ENCODE results near the gene KNCN.

The KNCN gene

DNA sequence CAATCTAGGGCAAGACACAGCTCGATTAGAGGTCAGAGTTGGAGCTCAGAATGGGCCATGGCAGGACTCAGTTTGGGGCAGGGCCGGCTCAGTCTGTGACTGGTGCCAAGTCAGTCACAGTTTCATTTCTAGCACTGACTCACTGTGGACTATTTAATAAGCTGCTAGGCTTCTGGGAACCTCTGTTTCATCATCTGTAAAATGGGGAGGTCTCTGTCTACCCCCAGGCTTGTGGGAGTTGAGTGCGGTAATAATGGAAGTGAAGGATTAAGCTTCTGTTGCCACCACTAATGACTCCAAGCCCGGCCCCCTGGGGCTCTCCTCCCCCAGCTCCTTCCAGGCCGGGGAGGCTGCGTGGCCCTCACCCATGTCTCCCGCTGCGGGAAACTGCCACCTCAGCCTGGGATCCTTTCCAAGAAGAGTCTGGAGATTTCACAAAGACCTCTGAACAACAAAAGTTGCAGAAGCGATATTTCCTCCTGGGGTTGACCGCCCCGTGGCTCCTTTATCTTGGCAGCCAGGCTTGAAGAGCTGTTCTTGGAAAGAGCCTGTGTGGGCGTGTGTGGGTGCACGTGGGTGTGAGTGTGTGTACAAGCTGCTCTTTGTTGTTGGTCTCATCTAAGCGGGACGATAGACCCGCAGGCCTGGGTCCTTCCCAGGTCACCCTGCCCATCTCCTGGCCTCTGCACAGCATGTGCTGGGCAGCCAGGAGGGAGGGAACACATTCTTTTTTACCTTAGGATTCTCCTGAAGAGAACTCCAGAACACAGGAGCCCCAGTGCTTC is 29.1 kb downstream of the KNCN start:
- DNase-seq: no peak

DNA sequence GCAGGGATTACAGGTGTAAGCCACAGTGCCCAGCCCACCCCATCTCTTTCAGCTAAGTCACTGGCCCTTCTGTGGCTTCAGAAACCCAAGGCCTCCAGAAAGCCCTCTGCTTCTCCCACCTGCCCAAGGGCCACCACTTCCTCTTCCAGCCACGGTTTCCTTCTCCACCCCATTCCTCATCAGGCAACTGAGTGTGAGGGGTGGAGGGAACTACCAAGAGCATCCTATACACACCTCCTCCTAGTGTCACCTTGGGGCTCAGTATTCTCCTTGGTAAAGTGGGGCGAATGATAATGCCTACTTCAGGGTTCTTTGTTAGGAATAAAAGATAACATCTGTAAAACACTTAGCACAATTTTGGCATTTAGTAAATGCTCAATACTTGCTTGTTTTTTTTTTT is 30.0 kb downstream of the KNCN start:
- no peak for DNase-seq

DNA sequence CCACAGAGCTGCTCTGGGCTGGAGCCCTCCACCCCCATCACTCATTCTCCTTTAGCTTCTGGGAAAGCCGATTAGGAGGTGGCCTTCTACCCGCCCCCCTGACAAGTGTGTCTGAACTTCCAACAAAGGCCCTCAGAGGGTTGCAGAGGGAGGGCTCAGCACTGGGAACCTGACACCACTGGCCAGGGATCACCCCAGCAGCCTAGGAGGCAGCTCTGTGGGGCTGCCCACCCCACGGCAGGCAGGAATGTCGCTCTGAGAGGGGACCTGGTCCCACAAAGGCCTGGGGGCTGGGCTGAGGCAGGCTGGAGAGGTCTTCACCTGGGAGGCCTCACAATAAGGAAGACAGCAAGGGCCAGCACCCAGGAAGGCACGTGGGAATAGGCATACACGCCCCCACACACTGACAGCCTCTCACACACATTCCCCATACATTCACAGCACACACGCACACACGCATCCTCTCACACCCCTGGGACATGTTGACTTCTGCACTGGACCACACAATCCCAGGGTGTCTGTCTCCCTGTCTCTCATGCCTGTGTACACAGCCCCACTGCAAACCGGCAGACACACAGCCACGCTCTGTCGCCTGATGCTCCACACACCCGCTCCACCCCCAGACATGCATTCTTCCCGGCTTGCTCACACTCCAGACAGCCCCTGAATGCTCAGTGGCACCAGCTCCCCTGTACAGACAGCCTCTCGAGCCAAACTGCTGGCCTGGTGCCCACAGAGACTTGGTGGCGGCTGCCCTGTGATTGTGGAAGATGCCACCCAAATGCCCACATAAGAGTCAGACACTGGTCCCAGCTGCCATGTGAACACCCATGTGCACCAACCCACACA is 31.2 kb downstream of the KNCN start:
- no peak for DNase-seq

DNA sequence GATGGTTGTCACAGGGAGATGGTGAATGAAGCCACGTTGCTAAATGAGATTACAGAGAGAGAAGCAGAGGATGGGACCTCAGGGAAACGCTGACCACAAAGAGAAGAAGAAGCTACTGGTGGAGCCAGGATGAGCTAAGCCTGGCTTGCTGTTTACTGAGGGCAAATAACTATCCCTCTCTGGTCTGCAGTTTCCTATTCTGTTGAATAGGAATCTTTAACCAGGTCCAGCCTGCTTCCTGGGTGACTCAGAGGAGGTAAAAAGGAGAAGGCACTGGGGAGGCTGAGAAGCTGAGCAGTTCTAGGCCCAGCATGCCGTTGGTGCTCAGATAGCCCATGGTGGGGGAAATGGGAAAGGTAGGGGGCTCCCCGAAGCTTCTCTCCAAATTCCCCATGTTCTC is 32.2 kb downstream of the KNCN start:
- no peak for DNase-seq

DNA sequence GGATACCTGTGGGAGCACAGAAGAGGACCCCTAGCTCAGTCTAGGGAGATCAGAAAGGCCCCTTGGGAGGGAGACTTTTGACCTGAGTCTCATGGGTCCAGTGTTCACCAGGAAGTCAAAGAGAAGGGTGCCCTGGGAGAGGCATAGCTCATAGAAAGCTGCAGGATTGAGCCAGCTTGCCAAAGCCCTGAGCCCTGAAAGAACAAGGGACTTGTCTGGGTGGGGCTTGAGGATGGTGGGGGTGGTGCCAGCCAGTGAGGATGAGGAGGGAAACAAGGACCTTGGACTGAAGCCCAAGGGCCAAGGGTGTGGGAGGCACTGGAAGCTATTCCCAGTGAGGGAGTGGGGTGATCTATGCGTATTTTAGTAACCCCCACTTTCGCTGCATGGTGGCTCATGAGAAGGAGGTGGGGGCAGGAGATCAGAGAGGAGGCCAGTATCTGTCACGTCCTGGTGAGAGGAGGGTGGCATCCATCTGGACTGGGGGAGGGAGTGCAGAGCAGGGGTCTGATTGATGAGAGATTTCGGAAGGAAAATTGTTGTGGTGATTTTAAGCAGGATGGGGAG is 33.4 kb downstream of the KNCN start:
- no peak for DNase-seq

DNA sequence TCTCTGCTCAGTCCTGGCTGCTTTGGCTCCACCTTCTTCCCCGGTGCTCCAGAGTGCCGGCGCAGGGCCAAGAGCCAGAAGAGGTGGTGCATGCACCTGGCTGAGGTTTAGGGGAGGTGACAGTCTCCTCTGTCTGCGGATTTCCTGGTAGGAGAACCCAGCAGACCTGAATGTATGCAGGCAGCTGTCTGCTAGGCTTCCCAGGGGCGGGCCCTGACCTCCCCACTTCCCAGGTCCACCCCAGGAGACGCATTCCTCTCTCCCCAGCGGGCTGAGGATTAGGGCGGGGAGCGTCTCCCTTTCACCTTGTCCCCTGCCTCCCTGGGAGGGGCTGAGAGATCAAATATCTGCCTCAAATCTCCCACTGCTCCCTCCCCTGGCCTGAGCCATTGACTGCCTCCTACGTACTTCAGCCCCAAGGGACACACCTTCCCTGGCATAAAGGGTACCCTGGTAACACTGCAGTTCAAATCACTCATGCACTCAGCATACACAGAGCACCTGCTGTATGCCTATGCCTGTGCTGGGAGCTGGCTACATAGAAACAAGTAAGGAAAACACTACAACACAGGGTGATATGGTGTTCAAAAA is 34.3 kb downstream of the KNCN start:
- no peak for DNase-seq

DNA sequence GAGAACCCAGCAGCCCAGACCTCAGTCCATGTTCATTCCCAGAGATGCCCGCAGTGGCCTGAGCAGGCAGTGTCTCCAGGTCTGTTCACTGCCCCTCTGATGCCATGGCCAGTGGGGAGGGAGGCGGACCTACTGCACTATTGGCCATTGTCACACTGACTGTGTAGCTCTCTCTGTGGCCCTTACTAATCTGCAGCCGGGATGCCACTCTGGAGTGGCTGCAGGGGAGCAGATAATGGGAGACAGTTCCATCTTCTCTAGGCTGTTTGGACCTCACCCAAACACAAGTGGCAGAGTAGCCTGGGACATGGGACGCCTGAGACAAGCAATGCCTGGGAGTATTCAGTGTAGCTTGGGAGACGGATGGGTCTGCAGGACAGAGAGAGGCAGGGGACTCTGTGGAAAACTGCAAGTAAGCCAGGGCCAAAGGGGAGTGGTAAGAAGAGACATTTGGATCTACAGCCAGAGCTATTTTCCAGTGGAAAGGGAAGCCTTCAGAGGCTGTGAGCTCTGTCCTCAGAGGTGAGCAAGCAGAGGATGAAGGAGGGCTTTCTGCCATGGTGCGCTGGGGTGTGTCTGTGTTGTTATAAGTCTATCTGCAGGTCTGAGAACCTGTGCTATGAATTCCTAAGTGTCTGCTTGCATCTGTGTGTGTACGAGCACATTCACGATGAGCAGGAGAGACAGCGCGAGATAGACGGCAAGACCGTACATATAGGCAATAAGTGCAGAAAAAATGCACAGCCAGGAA is 35.1 kb downstream of the KNCN start:
- no peak for DNase-seq

DNA sequence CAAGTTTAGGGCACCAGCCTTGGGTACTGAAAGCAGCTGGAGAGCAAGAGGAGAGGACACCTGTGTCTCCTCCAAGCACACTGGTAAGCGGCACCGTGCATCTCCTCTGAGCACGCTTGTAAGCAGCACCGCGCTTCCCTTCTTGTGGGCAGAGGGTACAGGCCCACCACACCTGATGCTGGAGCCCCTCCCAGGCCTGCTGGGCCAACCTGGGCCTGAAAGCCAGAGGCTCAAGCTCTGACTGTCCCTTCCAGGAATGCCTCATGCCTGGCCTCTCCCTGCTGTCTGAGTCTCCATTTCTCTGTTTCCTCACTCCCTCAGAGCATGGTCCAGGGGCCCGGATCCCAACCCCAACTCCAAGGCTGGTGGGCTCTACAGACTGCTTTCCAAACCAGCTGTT is 35.9 kb downstream of the KNCN start:
- DNase-seq: no peak

DNA sequence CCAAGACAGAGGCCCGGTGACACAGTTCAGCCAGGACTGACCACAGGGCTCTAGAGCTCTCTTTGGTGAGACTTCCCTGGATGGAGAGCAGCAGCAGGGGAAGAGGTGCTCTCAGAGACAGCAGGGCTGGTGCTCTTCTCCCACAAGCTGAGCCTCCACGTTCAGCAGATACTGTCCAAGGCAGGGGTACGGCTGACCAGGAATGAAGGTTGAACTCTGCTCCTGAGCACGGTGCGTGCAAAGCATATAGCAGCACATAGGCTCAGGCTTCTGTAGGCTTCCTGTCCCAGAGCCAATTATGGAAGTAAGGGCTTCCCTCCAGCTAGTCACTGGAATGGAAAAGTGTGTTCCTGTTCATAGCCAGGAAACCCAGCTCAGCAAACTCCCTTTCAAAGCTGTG is 37.9 kb downstream of the KNCN start:
- no peak for DNase-seq

DNA sequence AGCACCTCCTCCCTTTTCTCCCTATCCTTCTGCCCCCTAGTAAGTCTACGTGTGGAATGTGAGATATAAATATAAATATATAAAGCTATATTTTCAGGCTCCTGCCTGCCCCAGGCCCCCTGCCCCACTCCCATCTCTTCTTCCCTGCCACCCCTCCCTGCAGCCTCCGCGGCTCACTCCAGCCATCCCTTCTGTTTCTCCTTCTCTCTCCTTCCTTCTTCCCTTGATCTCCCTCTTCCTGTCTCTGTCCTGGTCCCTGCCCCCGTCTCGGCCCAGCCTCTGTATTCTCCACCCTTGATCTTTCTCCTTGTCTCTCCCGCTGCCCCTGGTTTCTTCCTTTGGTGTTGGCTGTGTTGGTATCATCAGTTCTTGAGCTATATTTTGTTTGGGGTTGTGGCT is 38.7 kb downstream of the KNCN start:
- DNase-seq: no peak

DNA sequence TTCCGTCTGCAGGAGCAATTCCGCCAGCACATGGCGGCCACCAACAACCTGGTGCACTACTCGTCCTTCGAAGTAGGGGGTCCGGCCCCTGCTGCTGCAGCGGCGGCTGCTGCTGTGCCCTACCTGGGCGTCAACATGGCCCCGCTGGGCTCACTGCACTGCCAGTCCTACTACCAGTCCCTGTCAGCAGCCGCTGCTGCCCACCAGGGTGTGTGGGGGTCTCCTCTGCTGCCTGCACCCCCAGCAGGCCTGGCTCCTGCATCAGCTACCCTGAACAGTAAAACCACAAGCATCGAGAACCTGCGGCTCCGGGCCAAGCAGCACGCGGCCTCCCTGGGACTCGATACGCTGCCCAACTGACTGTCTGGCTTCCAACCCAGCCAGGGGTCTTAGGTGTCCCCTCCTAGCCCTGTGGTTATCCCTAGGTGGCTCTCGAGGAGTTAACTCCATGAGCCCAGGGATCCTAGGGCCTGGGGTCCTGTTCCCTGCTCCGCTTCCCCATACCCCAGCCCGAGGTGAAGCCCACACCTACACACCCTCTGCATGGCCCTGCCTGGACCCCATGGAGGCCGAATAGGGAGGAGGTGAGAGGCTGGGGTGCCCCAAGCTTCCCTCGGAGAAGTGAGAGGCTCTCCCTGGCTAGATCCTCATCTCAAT is 39.2 kb downstream of the KNCN start:
- no peak for DNase-seq

DNA sequence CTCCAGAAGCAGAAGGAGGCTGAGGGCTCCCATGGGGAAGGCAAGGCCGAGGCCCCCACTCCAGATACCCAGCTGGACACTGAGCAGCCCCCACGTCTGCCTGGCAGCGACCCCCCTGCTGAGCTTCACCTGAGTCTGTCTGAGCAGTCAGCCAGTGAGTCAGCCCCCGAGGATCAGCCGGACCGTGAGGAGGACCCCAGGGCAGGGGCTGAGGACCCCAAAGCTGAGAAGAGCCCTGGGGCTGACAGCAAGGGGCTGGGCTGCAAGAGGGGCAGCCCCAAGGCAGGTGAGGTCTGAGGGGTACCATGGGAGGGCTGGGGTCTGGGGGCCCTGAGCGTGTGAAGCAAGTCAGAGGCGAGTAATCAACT is 40.5 kb downstream of the KNCN start:
- DNase-seq: no peak

DNA sequence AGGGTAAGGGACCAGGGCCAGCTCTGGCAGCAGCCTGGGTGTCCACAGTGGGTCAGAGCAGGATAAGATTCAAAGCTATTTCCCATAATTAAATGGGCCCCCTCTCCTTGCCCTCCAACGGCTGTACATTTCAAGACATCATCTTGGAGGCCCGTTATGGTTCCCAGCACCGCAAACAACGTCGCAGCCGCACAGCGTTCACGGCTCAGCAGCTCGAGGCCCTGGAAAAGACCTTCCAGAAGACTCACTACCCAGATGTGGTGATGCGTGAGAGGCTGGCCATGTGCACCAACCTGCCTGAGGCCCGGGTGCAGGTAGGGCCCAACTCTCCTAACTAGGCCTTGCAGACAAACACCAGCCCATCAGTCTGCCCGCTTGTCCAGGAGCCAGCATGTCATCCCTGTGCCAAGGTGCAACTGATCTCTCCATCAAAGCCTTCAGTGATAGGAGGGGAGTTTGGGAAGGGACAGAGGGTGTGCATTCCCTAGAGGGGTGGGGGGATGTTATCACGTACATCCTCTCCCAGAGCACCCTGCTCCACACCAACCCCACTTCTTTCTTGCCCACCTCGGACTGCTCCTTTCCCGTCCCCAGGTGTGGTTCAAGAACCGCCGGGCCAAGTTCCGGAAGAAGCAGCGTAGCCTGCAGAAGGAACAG is 41.0 kb downstream of the KNCN start:
- no peak for DNase-seq

DNA sequence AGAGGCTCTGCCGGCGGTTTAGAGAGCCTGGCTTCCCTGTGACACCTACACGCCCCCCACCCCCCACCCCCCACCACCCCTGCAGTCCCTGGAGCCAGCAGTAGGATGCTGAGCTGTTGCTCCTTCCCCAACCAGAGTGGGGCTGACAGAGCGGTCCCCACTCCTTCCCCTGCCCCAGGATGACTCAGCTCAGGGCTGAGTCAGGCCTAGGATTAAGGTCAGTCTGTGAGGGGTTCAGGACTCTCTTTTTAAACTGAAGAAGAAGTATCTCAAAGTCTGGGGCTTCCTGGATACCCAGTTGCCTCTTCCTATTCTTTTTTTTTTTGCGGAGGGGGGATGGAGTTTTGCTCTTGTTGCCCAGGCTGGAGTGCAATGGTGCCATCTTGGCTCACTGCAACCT is 42.7 kb downstream of the KNCN start:
- DNase-seq: no peak

DNA sequence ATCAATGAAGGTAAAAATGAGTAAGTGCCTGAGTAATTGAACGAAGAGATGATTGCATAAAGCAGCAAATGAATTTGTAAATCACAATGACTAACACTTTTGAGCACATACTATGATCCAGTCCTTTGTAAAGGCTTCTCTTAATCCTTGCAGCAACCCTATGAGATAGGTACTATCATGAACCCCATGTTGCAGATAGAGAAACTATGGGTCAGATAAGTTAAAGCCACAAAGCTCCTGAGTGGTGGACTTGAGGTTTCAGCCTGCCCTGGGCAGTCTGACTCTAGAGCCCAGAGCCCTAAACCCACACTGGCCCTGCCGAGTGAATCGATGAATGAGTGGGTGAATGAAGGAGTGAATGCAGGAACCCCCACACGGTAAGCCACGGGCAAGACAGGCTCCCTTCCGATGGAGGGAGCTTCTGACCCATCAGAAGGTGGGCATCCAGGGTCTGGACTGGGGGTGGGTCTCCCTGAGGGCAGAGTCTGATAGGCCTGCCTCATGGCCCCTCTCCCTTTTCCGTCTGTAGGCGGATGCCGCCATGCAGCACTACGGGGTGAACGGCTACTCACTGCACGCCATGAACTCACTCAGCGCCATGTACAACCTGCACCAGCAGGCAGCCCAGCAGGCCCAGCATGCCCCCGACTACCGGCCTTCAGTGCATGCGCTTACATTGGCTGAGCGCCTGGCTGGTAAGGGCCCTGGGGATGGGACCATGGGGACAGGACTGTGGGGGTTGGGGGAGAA is 44.8 kb downstream of the KNCN start:
- no peak for DNase-seq

DNA sequence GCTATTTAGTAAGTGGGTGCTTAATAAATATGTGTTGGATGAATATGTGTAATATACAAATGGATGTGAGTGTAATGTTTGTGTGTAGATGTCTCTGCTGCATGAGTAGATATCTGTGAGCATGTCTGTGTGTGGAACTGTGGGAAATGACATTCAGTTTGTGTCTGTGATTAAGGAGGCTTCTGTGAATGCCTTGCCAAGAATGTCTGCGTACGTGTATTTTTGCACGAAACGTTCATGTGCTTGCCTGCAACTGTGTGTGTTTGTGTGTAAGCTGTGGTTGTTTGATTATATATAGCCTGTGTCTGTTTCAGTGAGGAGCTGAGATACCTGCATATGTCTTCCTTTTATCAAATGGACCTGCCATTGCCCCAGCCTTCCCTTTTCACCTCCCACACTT is 48.0 kb downstream of the KNCN start:
- no peak for DNase-seq

DNA sequence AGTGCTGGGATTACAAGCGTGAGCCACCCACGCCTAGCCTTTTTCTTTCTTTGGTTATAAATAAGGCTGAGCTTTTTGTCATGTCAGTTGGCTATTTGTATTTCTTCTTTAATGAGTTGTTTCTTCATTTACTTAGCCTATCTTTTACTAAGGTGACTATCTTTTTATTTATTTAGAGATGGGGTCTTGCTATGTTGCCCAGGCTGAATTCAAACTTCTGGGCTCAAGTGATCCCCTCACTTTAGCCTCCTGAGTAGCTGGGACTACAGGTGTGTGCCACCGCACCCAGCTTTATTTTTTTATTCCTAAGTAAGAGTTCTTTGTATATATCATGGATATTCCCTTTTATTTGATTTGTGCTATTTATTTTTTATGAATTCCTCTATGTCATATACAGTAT is 49.9 kb downstream of the KNCN start:
- no peak for DNase-seq

DNA sequence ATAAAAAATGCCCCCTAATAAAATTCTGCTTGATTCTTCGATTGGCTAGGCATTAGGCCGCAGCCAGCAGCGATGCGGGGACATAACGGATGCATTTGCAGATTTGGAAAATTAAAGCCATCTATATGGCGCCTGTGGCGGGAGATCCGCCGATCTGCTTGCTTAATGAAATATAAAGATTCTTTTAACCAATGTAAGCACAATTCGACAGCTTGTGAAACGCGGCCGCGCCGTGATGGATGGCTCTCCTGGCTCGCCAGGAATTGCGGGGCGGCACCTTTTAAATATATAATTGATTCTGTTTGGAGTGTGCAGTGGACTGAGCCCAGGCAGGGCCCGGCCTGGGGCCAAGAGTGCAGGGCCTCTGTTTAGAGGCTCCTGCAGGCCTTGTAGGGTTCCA is 53.8 kb downstream of the KNCN start:
- no peak for DNase-seq

DNA sequence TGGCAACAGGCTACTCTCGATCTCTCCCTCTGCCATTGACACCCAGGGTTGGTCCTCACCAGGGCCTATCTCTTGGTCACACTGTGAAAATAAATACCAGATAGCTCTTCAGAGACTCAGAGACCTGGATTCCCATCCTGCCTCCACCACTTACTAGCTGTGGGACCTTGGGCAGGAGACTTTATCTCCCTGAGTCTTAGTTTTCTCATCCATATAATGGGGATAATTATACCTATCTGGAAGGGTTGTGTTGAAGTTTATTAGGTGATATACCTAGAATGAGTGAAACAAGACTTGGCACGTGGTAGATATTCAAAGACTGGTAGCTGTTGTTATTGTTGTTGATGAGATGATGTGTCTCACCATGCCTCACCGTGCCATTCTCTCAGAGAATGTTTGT is 54.4 kb downstream of the KNCN start:
- no peak for DNase-seq

DNA sequence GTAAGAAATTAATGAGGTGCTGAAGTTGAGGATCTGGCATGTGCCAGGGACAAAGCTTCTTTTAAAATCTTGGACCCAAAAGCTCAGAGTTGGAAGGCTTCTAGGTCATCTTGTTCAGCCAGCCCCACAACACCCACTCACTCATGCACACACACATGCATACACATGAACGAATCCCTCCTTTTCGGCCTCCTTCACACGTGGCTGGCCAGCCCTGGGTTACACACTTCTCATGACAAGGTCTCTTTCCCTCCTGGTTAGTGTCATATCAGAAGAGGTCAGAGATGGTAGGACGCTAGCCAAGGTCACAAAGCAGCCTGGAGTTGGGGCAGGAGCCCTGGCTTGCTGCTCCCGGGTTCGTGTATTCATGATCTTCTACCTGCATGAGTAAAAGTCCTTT is 54.9 kb downstream of the KNCN start:
- DNase-seq: no peak

DNA sequence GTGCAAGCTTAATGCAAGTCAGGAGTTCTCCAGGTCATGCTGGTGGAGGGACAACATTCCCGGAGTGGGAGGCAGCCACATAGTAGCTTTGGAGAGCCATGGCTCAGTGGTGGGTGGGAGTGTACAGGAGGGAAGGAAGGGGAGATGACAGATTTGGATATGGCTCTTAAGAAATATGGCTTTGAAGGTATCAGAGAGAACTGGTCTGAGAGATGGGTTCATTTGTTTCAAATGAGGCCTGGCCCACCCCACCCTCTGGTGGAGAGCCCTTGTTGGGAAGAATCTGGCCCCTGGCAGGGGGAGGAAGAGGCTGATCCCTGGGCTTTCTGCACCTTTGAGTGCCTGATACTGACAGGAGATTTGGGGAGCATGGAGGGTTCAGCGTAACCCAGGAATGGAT is 55.7 kb downstream of the KNCN start:
- no peak for DNase-seq
